AG09319 (cell line): ENCODE data around the gene ZC3H4.

Experiments used
- DNase-seq: peaks from one replicate; pipeline ENCODE4 v3.0.0-alpha.2; 2010; ENCODE audit warnings: low read depth; ENCODE audit errors: extremely low read depth
- TF ChIP-seq, protein P1 (sequence below): IDR thresholded peaks from 2 replicates; pipeline ENCODE4 v1.5.1; 2011; ENCODE audit warnings: low read depth, mild to moderate bottlenecking, inconsistent platforms, low read length, moderate library complexity

ZC3H4 gene

DNA sequence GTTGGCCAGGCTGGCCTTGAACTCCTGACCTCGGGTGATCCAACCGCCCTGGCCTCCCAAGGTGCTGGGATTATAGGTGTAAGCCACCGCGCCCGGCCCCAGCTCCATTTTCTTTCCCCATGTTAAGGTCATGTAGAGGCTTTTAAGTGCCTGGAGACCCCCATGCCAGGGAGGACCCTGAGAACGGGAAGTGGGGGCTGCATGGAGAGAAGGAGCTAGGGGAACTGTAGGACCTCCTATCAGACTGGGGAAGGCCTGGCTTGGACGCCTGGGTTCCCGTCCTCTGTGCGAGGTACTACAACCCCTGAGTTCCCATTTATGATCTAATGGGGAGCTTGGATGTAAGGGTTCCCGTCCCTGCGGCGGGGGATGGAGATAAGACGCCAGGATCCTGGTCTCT lies 94.7 kb downstream of the ZC3H4 start:
- TF ChIP-seq, protein P1, sequence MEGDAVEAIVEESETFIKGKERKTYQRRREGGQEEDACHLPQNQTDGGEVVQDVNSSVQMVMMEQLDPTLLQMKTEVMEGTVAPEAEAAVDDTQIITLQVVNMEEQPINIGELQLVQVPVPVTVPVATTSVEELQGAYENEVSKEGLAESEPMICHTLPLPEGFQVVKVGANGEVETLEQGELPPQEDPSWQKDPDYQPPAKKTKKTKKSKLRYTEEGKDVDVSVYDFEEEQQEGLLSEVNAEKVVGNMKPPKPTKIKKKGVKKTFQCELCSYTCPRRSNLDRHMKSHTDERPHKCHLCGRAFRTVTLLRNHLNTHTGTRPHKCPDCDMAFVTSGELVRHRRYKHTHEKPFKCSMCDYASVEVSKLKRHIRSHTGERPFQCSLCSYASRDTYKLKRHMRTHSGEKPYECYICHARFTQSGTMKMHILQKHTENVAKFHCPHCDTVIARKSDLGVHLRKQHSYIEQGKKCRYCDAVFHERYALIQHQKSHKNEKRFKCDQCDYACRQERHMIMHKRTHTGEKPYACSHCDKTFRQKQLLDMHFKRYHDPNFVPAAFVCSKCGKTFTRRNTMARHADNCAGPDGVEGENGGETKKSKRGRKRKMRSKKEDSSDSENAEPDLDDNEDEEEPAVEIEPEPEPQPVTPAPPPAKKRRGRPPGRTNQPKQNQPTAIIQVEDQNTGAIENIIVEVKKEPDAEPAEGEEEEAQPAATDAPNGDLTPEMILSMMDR = no peak
- DNase-seq = no peak
